A673 (cell line): Measurements from ENCODE around the gene IGSF11.

Experiments used
- EZH2 ChIP-seq: fragments of 200-600 bp; sonication (generic); IDR thresholded peaks from 2 replicates; pipeline ENCODE4 v1.6.1; 2017; ENCODE audit warnings: borderline replicate concordance, low read depth, mild to moderate bottlenecking, mixed read lengths, antibody characterized with exemption, low read length; ENCODE audit not compliant: poor library complexity, severe bottlenecking
- TF ChIP-seq, protein P1 (sequence below): fragments of 300-800, 200-600 bp; sonication (generic); conservative IDR thresholded peaks from 2 replicates; pipeline ENCODE4 v1.5.1; 2017; ENCODE audit warnings: low read depth, mild to moderate bottlenecking, antibody characterized with exemption, low read length, moderate library complexity, mixed read lengths

DNA sequence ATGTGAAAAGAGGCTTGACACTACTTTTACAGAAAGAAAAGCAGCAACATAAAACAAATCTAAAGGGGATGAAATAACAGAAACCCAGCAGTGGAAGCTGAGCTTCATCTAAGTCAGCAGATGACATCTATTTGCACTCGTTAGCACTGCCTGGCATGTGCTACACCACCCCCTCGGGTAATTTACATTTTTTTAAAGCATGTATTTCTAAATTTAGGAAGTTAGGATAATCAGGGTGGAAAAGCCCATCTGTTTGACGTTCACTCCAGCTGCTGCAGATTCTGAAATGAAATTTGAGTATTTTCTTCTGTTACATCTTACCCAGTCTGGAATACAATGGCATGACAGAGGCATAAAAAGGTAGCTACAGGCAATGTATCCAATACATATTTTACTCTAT, 20.7 kb downstream of the IGSF11 start:
- TF ChIP-seq, protein P1, sequence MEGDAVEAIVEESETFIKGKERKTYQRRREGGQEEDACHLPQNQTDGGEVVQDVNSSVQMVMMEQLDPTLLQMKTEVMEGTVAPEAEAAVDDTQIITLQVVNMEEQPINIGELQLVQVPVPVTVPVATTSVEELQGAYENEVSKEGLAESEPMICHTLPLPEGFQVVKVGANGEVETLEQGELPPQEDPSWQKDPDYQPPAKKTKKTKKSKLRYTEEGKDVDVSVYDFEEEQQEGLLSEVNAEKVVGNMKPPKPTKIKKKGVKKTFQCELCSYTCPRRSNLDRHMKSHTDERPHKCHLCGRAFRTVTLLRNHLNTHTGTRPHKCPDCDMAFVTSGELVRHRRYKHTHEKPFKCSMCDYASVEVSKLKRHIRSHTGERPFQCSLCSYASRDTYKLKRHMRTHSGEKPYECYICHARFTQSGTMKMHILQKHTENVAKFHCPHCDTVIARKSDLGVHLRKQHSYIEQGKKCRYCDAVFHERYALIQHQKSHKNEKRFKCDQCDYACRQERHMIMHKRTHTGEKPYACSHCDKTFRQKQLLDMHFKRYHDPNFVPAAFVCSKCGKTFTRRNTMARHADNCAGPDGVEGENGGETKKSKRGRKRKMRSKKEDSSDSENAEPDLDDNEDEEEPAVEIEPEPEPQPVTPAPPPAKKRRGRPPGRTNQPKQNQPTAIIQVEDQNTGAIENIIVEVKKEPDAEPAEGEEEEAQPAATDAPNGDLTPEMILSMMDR: no peak
- no peak for TF ChIP-seq EZH2
